ENCODE measurements around the gene PADI6.

DNA sequence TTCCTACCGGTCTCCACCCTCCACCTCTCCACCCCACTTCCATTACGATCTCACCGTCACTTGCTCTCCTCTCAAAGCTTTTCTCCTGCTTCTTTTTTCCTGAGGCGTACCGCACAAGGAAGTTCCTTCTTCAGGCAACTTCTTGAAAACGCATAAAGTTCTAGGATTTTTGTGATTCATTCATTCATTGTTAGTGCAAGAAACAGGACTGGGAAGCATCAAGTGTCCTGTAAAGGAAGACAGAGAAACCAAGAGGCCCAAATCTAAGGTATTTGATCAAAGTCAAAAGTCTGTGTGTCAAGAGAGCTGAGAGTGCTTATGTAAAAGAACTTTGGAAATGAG, 68.8 kb downstream of the PADI6 start:
- TF ChIP-seq, protein P1, sequence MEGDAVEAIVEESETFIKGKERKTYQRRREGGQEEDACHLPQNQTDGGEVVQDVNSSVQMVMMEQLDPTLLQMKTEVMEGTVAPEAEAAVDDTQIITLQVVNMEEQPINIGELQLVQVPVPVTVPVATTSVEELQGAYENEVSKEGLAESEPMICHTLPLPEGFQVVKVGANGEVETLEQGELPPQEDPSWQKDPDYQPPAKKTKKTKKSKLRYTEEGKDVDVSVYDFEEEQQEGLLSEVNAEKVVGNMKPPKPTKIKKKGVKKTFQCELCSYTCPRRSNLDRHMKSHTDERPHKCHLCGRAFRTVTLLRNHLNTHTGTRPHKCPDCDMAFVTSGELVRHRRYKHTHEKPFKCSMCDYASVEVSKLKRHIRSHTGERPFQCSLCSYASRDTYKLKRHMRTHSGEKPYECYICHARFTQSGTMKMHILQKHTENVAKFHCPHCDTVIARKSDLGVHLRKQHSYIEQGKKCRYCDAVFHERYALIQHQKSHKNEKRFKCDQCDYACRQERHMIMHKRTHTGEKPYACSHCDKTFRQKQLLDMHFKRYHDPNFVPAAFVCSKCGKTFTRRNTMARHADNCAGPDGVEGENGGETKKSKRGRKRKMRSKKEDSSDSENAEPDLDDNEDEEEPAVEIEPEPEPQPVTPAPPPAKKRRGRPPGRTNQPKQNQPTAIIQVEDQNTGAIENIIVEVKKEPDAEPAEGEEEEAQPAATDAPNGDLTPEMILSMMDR (IDR thresholded peaks at IDR 0.05; ENCODE audit: low read depth, low read length): no peak
- no peak for TF ChIP-seq POLR2A (IDR thresholded peaks at IDR 0.05; ENCODE audit: extremely low read depth, insufficient read length)
- TF ChIP-seq MYC (IDR thresholded peaks at IDR 0.05; ENCODE audit: low read depth, low read length): no peak
- TF ChIP-seq, protein P2, sequence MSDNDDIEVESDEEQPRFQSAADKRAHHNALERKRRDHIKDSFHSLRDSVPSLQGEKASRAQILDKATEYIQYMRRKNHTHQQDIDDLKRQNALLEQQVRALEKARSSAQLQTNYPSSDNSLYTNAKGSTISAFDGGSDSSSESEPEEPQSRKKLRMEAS (IDR thresholded peaks at IDR 0.05; ENCODE audit: low read depth, low read length): no peak

Data from NB4 (cell line).